BLaER1 treated with 17β-estradiol and CSF1 and Interleukin-3, amounts not matched to agents 10 nM and 100 nM (cell line): ENCODE results near the gene NAALADL2.

Experiments
- H3K27ac ChIP-seq, 11 experiments: shearing (Covaris generic); formaldehyde crosslinking; 2 replicates each; pipeline ENCODE4 v1.8.1; 2022
- H3K27me3 ChIP-seq, 11 experiments: shearing (Covaris generic); formaldehyde crosslinking; 2 replicates each; pipeline ENCODE4 v1.8.1; 2022
- H3K36me3 ChIP-seq, 11 experiments: shearing (Covaris generic); formaldehyde crosslinking; 2 replicates each; pipeline ENCODE4 v1.8.1; 2022
- H3K4me1 ChIP-seq, 10 experiments: shearing (Covaris generic); formaldehyde crosslinking; 2 replicates each; pipeline ENCODE4 v1.8.1; 2022
- H3K4me2 ChIP-seq, 11 experiments: shearing (Covaris generic); formaldehyde crosslinking; 2 replicates each; pipeline ENCODE4 v1.8.1; 2022
- H3K4me3 ChIP-seq, 10 experiments: shearing (Covaris generic); formaldehyde crosslinking; 2 replicates each; pipeline ENCODE4 v1.8.1; 2022
- H3K9ac ChIP-seq, 11 experiments: shearing (Covaris generic); formaldehyde crosslinking; 2 replicates each; pipeline ENCODE4 v1.8.1; 2022
- H3K9me3 ChIP-seq, 11 experiments: shearing (Covaris generic); formaldehyde crosslinking; replicated peaks in 1 of 11; 2 replicates each; pipeline ENCODE4 v1.8.1; 2022
- H4K20me1 ChIP-seq, 11 experiments: shearing (Covaris generic); formaldehyde crosslinking; 2 replicates each; pipeline ENCODE4 v1.8.1; 2022
- Cebpa-rat ChIP-seq, 11 experiments: shearing (Covaris generic); IDR thresholded peaks; 2 replicates each; pipeline ENCODE4 v1.8.1; 2022

NAALADL2 gene

DNA sequence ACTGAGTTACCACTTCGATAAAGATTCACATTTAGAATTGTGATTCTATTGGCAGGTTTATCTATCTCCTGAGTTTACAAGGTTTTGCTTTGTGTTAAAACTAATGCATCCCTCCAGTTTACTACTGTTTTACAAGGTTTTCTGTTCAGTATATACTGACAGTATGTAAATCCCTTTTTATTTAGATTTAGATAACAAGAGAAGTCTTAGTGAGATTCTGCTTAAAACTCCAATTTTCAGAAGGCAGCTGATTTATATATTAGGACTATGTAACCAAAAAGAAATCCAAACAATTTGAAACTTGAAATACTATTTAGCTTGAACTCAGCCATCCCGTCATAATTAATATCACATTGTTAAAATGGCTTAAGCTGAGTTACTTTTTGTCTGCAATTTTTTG is 619.2 kb downstream of the NAALADL2 start:
- peaks cover 0 to 4% (median 0%) of the 10 kb centered on the region in 11 experiments; a peak in 4 of 22 replicates for H3K9me3 ChIP-seq
- no peaks in the 10 kb centered on the region for H4K20me1 ChIP-seq
- H3K27ac ChIP-seq, result peak overlapping the region; percentile 40 to 92 (median 78); a peak in 21 of 22 replicates
- H3K4me1 ChIP-seq, result peaks cover 24 to 91% (median 50%) of the 10 kb centered on the region in 10 experiments
- peaks cover 0 to 4% (median 0%) of the 10 kb centered on the region in 11 experiments; a peak in 1 of 22 replicates for H3K36me3 ChIP-seq
- peak overlapping the region; percentile 55 to 83 (median 77); a peak in 21 of 22 replicates for H3K4me2 ChIP-seq
- H3K27me3 ChIP-seq, result no peaks in the 10 kb centered on the region
- no peak for TF ChIP-seq Cebpa-rat (IDR thresholded peaks at IDR 0.05)
- H3K9ac ChIP-seq, result peak overlapping the region; percentile 52 to 80 (median 69); a peak in 20 of 22 replicates
- H3K4me3 ChIP-seq, result peak overlapping the region in 9 of 10 experiments; percentile 16 to 43 (median 26); a peak in 11 of 20 replicates

DNA sequence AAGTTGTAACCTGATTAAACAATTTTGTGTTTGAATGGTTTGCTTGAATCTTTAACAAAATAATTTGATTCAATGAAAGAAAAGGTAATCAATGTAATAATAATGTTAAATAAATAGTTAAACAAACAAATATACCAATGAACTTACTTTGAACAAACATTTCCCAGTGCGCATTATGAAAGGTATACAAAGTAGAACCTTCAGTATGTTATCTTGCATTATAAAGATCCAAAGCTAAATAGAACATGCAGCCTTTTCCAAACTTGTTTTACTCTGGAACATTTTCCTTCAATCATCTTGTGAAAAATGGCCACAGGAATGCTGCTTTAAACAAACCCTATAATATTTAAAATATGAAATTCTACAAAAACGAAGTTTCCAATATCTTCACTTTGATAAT is 620.0 kb downstream of the NAALADL2 start:
- TF ChIP-seq Cebpa-rat (IDR thresholded peaks at IDR 0.05), result no peak
- Histone ChIP-seq H3K9me3 (no peaks in the 10 kb centered on the region; a peak in 3 of 22 replicates), H3K9ac (no peak overlapping the region; a peak in 2 of 22 replicates), H4K20me1 (no peaks in the 10 kb centered on the region), H3K4me2 (peak overlapping the region in 7 of 11 experiments; percentile 26 to 70 (median 42); a peak in 11 of 22 replicates), H3K4me1 (peaks cover 30 to 98% (median 52%) of the 10 kb centered on the region in 10 experiments), H3K36me3 (peaks cover 0 to 4% (median 0%) of the 10 kb centered on the region in 11 experiments; a peak in 1 of 22 replicates), H3K27me3 (no peaks in the 10 kb centered on the region), H3K27ac (peak overlapping the region in 5 of 11 experiments; percentile 15 to 92 (median 80); a peak in 6 of 22 replicates), H3K4me3 (peak overlapping the region in 1 of 10 experiments; percentile 15; a peak in 1 of 20 replicates)

DNA sequence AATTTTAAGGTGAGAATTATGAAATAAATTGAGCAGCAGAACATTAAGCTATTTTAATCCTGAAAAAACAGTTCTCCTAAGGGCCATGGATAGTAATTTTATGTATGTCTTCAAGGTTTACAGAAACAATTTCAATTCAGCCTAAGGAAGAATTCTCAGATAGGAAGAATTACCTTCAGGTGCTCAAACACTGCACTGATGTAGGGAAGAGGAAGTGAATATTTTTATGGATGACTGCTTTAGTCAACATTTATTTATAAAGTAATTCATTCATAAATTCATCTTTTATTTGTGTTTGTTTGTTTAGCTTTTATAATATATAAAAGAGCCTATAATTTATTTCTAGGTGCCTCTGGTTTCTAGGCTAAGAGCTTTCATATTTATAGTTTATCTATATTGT is 620.7 kb downstream of the NAALADL2 start:
- no peaks in the 10 kb centered on the region for H3K27me3 ChIP-seq
- peak overlapping the region in 5 of 11 experiments; percentile 15 to 92 (median 80); a peak in 7 of 22 replicates for H3K27ac ChIP-seq
- peak overlapping the region in 7 of 11 experiments; percentile 26 to 70 (median 42); a peak in 11 of 22 replicates for H3K4me2 ChIP-seq
- 0 out of 20 replicates have a peak overlapping the region, but pooled peaks of 1 of the 10 experiments have one; percentile 15 for H3K4me3 ChIP-seq
- H3K36me3 ChIP-seq, result no peaks in the 10 kb centered on the region; a peak in 1 of 22 replicates
- TF ChIP-seq Cebpa-rat (IDR thresholded peaks at IDR 0.05), result no peak
- peaks cover 33 to 92% (median 51%) of the 10 kb centered on the region in 10 experiments for H3K4me1 ChIP-seq
- no peaks in the 10 kb centered on the region for H4K20me1 ChIP-seq
- H3K9ac ChIP-seq, result no peak overlapping the region; a peak in 2 of 22 replicates
- H3K9me3 ChIP-seq, result no peaks in the 10 kb centered on the region; a peak in 3 of 22 replicates

DNA sequence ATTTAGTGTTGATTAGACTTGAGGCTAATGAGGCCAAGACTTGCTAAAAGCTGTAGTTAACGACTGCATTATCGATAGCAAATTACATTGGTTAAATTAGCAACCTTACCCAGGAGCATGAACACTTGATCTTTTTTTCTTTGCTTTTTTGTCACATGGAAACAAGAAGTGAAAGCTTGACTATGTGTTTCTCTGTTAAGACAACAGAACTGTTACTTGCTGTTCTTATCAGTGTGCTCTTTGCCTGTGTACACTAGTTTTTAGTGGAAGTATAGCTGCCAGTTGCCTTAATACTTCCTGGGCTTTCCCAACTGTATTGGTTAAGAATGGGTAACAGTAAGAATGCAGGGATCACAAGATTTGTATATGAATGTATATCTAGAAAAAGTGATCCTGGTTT is 625.5 kb downstream of the NAALADL2 start:
- no peak for TF ChIP-seq Cebpa-rat (IDR thresholded peaks at IDR 0.05)
- peak overlapping the region; percentile 18 to 93 (median 80); a peak in 21 of 22 replicates for H3K27ac ChIP-seq
- H3K4me1 ChIP-seq, result peaks cover 48 to 93% (median 63%) of the 10 kb centered on the region in 10 experiments
- no peaks in the 10 kb centered on the region for H4K20me1 ChIP-seq
- H3K9ac ChIP-seq, result peak overlapping the region; percentile 21 to 87 (median 68); a peak in 20 of 22 replicates
- H3K4me3 ChIP-seq, result peak overlapping the region in 9 of 10 experiments; percentile 14 to 67 (median 57); a peak in 16 of 20 replicates
- H3K27me3 ChIP-seq, result no peaks in the 10 kb centered on the region
- H3K4me2 ChIP-seq, result peak overlapping the region; percentile 72 to 92 (median 88)
- no peaks in the 10 kb centered on the region; a peak in 3 of 22 replicates for H3K9me3 ChIP-seq
- no peaks in the 10 kb centered on the region; a peak in 1 of 22 replicates for H3K36me3 ChIP-seq

DNA sequence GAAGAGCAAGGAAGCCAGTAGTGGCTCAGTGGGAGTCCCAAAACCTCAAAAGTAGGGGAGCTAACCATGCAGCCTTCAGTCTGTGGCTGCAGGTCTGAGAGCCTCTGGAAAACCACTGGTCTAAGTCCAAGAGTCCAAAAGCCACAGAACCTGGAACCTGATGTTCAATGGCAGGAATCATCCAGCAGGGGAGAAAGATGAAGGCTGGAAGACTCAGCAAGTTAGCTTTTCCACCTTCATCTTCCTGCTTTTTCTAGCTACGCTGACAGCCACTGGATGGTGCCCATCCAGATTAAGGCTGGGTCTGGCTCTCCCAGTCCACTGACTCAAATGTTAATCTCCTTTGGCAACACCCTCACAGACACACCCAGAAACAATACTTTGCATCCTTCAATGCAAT is 626.3 kb downstream of the NAALADL2 start:
- H3K4me2 ChIP-seq, result peak overlapping the region; percentile 72 to 92 (median 88)
- peak overlapping the region in 9 of 10 experiments; percentile 14 to 67 (median 57); a peak in 18 of 20 replicates for H3K4me3 ChIP-seq
- peak overlapping the region; percentile 18 to 93 (median 80); a peak in 21 of 22 replicates for H3K27ac ChIP-seq
- TF ChIP-seq Cebpa-rat (IDR thresholded peaks at IDR 0.05), result no peak
- no peaks in the 10 kb centered on the region for H3K27me3 ChIP-seq
- H3K4me1 ChIP-seq, result peaks cover 50 to 93% (median 68%) of the 10 kb centered on the region in 10 experiments
- no peaks in the 10 kb centered on the region; a peak in 1 of 22 replicates for H3K36me3 ChIP-seq
- peak overlapping the region; percentile 31 to 87 (median 68); a peak in 20 of 22 replicates for H3K9ac ChIP-seq
- H3K9me3 ChIP-seq, result no peaks in the 10 kb centered on the region; a peak in 3 of 22 replicates
- H4K20me1 ChIP-seq, result no peaks in the 10 kb centered on the region

DNA sequence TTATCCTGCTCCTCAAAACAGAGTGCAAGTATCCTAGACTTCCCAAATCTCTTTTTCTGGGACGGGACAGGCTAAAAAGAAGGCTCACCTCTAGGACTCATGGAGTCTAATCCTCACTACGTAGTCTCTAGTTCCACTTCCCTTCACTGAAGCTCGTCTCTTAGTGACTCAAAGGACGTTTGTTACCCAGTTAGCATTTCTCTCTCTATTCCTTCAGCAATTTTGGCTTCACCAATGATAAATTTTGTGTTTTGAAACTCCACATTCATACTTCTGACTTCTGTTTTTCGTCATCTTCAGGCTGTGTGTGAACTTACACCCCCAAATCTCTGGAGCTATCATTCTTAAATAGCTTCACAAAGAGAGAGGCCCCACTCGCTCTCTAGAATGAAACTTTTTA is 627.1 kb downstream of the NAALADL2 start:
- H3K4me1 ChIP-seq, result peaks cover 52 to 98% (median 73%) of the 10 kb centered on the region in 10 experiments
- H3K4me3 ChIP-seq, result peak overlapping the region in 9 of 10 experiments; percentile 3 to 67 (median 56); a peak in 13 of 20 replicates
- TF ChIP-seq Cebpa-rat (IDR thresholded peaks at IDR 0.05), result no peak
- peak overlapping the region; percentile 51 to 93 (median 80); a peak in 21 of 22 replicates for H3K27ac ChIP-seq
- no peaks in the 10 kb centered on the region; a peak in 3 of 22 replicates for H3K9me3 ChIP-seq
- no peaks in the 10 kb centered on the region for H4K20me1 ChIP-seq
- H3K9ac ChIP-seq, result peak overlapping the region; percentile 59 to 87 (median 68)
- peak overlapping the region; percentile 72 to 92 (median 88) for H3K4me2 ChIP-seq
- no peaks in the 10 kb centered on the region; a peak in 1 of 22 replicates for H3K36me3 ChIP-seq
- no peaks in the 10 kb centered on the region for H3K27me3 ChIP-seq

DNA sequence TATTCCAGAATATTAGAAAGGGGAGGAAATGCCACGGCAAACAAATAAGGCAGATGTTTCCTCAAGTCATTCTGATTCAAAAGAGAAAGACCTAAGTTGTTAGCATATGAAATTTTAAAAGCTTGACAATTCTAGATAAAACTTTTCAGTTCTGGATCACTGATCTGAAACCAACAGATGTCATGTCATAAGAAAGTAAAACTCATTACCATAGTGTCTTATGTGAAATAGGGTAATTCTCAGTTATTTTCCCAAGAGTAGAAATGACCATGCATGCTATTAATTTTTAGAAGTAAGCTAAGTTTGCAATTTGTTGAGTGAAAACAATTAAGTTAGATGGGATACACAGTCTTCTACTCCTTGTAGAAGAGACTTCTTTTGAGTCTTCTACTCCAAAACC is 630.3 kb downstream of the NAALADL2 start:
- peak overlapping the region in 4 of 10 experiments; percentile 5 to 33 (median 8); a peak in 4 of 20 replicates for H3K4me3 ChIP-seq
- peak overlapping the region; percentile 53 to 92 (median 75); a peak in 21 of 22 replicates for H3K4me2 ChIP-seq

DNA sequence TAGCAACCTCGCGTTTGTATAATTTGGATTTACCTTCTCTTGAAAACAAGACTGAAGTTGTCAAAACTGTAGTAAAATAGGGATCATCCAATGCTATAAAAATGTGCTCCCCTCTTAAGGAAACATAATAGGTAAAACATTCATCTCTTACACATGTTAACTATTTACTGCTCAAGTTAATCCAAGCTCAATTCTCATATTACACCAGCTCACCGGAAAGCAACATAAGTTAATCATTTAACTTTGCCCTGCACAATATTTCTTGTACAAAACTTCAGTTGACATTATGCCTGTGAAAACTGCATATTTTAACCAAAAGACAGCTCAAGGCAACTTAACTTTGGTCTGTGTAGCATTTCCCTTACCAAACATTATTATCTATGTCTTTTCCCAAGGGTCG is 634.2 kb downstream of the NAALADL2 start:
- Histone ChIP-seq H3K36me3 (peaks cover 0 to 5% (median 0%) of the 10 kb centered on the region in 11 experiments; a peak in 4 of 22 replicates), H3K27me3 (no peaks in the 10 kb centered on the region), H3K9ac (peak overlapping the region in 4 of 11 experiments; percentile 2 to 43 (median 5); a peak in 4 of 22 replicates), H3K27ac (peak overlapping the region in 7 of 11 experiments; percentile 18 to 93 (median 73); a peak in 12 of 22 replicates), H3K4me1 (peaks cover 32 to 82% (median 62%) of the 10 kb centered on the region in 10 experiments), H3K4me2 (peak overlapping the region in 9 of 11 experiments; percentile 5 to 72 (median 60); a peak in 14 of 22 replicates), H3K4me3 (no peak overlapping the region), H4K20me1 (no peaks in the 10 kb centered on the region), H3K9me3 (peaks cover 0 to 21% (median 18%) of the 10 kb centered on the region in 11 experiments; a peak in 13 of 22 replicates)
- TF ChIP-seq Cebpa-rat (IDR thresholded peaks at IDR 0.05), result no peak

More for the DNA sequence above, 630.3 kb downstream of the NAALADL2 start:
- no peaks in the 10 kb centered on the region; a peak in 1 of 22 replicates for H3K9me3 ChIP-seq
- no peaks in the 10 kb centered on the region for H4K20me1 ChIP-seq
- H3K4me1 ChIP-seq, result peaks cover 46 to 98% (median 83%) of the 10 kb centered on the region in 10 experiments
- H3K27ac ChIP-seq, result peak overlapping the region; percentile 11 to 93 (median 77); a peak in 20 of 22 replicates
- peak overlapping the region in 8 of 11 experiments; percentile 34 to 87 (median 61); a peak in 10 of 22 replicates for H3K9ac ChIP-seq
- H3K27me3 ChIP-seq, result no peaks in the 10 kb centered on the region
- no peak for TF ChIP-seq Cebpa-rat (IDR thresholded peaks at IDR 0.05)
- no peaks in the 10 kb centered on the region; a peak in 1 of 22 replicates for H3K36me3 ChIP-seq
